K562 (cell line): Measurements from ENCODE around the gene MAP3K6. TPM values are rescaled to one million over a fixed set of nuclear protein-coding genes. Genes with fewer than 3 reads are reported as not detected.
A peak's percentile ranks its signal among the peaks of the same experiment; 100 is the strongest.

Source experiments
- AFF1 ChIP-seq, 2 experiments: fragments of 450-650 bp; IDR thresholded peaks; 2 replicates each; pipeline ENCODE4 v1.6.1; 2018; ENCODE audit warnings: mild to moderate bottlenecking in 2 of 2, low read depth in 1 of 2; ENCODE audit not compliant: partially characterized antibody in 2 of 2
- HDAC1 ChIP-seq, 2 experiments: fragments of 450-650 bp; IDR thresholded peaks; 2 replicates each; pipeline ENCODE4 v1.6.1; 2016 to 2017; ENCODE audit warnings: inconsistent platforms in 1 of 2, mild to moderate bottlenecking in 1 of 2, moderate library complexity in 1 of 2
- IFI16 ChIP-seq: fragments of 250-450 bp; sonication (Bioruptor Pico); IDR thresholded peaks from 2 replicates; pipeline ENCODE4 v2.1.2; 2022; ENCODE audit warnings: mild to moderate bottlenecking, inconsistent platforms
- POLR2H ChIP-seq: IDR thresholded peaks from 2 replicates; pipeline ENCODE4 v1.6.1; 2016; ENCODE audit warnings: missing genetic modification characterization, low read depth, mild to moderate bottlenecking, control low read depth, missing compliant biosample characterization, moderate library complexity
- SOX6 ChIP-seq: fragments of 450-650 bp; IDR thresholded peaks from 2 replicates; pipeline ENCODE4 v1.6.1; 2014; ENCODE audit warnings: mild to moderate bottlenecking
- TFAP4 ChIP-seq: sonication (generic); formaldehyde crosslinking; IDR thresholded peaks from 2 replicates; pipeline ENCODE4 v1.8.0; 2022; ENCODE audit warnings: missing genetic modification reagents, mild to moderate bottlenecking, moderate library complexity, borderline replicate concordance
- TSHZ1 ChIP-seq: fragments of 250-450 bp; sonication (Bioruptor Pico); IDR thresholded peaks from 2 replicates; pipeline ENCODE4 v1.4.0; 2020; ENCODE audit warnings: mild to moderate bottlenecking, moderate library complexity
- polyA plus RNA-seq, 8 experiments: library from polyadenylated mRNA; depleted of rRNA in 4 of 8; stranded (reverse) in 5 of 8; unstranded in 3 of 8; fragments of >200 nt; fragmentation: Nextera tagmentation in 2 of 8; fragmentation: Illumina TruSeq in 1 of 8; extraction: Ambion mirVana in 2 of 8; extraction: Trizol in 1 of 8; gene quantifications; 2 replicates each; pipeline versions ENCODE4 v1.2.1 to v1.2.3, GENCODE V29; 2011 to 2014; ENCODE audit warnings: inconsistent platforms in 1 of 8, missing spikeins in 1 of 8
- total RNA-seq, 7 experiments: library from RNA; depleted of rRNA in 6 of 7; stranded (reverse); fragments of >200 nt in 6 of 7; fragmentation: Illumina TruSeq in 2 of 7; extraction: Trizol in 2 of 7; gene quantifications; 2 replicates each; pipeline versions ENCODE4 v1.2.1 to v1.2.3, GENCODE V29; 2011 to 2021; ENCODE audit warnings: low replicate concordance in 1 of 7
- TF ChIP-seq, protein P1 (sequence below): IDR thresholded peaks from 2 replicates; pipeline ENCODE4 v1.6.1; 2011; ENCODE audit warnings: borderline replicate concordance, low read depth, mild to moderate bottlenecking, moderate library complexity, low read length; ENCODE audit not compliant: insufficient read depth, poor library complexity, severe bottlenecking
- TF ChIP-seq, protein P2 (sequence below): fragments of 200-400 bp; formaldehyde crosslinking; IDR thresholded peaks from 2 replicates; pipeline ENCODE4 v1.6.1; 2017; ENCODE audit warnings: mild to moderate bottlenecking, low read depth, low read length, moderate library complexity

Gene MAP3K6
- total and polyA plus RNA-seq, 9 of the 15 experiments (the other 6 are each of a cell fraction or from before 2014, with no cell fraction given) = 0.99 to 21.9 (median 7.0) TPM

- TF ChIP-seq TSHZ1 (CRISPR knock-in tag) (no peak), HDAC1 (IDR thresholded peaks at IDR 0.05) (no peak), TFAP4 (peak; percentile 31; the same call in 1 of the 2 replicates), POLR2H (tag) (no peak), IFI16 (CRISPR knock-in tag) (no peak), SOX6 (no peak), AFF1 (IDR thresholded peaks at IDR 0.05; ENCODE audit: low read depth in 1 of 2, partially characterized antibody in 2 of 2) (no peak)
- TF ChIP-seq, protein P1, sequence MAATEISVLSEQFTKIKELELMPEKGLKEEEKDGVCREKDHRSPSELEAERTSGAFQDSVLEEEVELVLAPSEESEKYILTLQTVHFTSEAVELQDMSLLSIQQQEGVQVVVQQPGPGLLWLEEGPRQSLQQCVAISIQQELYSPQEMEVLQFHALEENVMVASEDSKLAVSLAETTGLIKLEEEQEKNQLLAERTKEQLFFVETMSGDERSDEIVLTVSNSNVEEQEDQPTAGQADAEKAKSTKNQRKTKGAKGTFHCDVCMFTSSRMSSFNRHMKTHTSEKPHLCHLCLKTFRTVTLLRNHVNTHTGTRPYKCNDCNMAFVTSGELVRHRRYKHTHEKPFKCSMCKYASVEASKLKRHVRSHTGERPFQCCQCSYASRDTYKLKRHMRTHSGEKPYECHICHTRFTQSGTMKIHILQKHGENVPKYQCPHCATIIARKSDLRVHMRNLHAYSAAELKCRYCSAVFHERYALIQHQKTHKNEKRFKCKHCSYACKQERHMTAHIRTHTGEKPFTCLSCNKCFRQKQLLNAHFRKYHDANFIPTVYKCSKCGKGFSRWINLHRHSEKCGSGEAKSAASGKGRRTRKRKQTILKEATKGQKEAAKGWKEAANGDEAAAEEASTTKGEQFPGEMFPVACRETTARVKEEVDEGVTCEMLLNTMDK = peak; percentile 94
- TF ChIP-seq, protein P2, sequence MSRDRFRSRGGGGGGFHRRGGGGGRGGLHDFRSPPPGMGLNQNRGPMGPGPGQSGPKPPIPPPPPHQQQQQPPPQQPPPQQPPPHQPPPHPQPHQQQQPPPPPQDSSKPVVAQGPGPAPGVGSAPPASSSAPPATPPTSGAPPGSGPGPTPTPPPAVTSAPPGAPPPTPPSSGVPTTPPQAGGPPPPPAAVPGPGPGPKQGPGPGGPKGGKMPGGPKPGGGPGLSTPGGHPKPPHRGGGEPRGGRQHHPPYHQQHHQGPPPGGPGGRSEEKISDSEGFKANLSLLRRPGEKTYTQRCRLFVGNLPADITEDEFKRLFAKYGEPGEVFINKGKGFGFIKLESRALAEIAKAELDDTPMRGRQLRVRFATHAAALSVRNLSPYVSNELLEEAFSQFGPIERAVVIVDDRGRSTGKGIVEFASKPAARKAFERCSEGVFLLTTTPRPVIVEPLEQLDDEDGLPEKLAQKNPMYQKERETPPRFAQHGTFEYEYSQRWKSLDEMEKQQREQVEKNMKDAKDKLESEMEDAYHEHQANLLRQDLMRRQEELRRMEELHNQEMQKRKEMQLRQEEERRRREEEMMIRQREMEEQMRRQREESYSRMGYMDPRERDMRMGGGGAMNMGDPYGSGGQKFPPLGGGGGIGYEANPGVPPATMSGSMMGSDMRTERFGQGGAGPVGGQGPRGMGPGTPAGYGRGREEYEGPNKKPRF = no peak
Measured at GRCh38 chr1:27332536-27333281, 34.1 kb downstream of the MAP3K6 start (continued).
